Epithelial cell of alveolus of lung (primary cell): Measurements from ENCODE around the gene FAHD2A. TPM values are rescaled to one million over a fixed set of nuclear protein-coding genes. Genes with fewer than 3 reads are reported as not detected.

ENCODE experiments used
- total RNA-seq: library from RNA; depleted of rRNA; stranded (reverse); fragments of >200 nt; gene quantifications from 2 replicates; pipeline ENCODE4 v1.2.1, GENCODE V29; 2015

FAHD2A gene
- 17.4 and 23.9 TPM in 2 replicates for total RNA-seq

DNA sequence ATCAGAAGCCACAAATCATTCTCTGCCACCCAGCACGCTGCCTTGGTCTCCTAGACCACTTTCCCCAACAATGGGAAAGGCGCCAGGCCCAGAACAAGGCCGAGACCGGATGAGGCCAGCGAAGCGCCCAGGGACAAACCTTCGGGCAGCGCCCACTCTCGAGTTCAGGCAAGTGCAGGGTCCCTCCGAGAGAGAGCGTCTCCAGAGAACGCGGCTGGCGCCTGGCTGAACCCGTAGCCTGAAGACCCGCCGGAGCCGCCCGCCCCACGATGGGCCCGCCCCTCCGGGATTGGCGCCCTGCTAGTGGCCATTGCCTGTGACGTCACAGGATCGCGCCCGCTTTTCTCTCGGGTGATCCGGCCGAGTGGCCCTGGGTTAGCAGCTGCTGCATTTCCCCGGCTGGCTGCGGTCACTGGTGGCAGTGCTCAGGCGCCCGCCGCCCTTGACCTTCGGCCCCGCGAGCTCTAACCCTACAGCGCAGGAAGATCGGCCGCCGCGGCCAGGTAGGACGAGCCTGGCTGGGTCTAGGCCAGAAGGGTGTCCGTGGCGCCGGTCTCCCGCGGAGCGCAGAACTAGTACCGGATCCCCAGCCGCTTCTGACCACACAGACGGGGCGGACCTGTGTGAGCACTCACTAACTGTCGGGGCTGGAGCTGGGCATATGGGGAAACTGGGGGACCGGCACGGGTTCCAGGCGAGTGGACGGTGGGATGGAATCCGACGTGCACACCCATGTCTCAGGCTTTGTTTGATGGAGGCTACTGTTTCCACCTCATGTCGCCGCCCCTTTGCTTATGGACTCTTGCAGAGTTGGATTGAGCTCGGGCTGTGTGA is at the start of gene FAHD2A:
FAHD2A (plus strand) TSS at position 339 of the 834 bp plus-strand sequence. CDS start 2,851 bp downstream, outside the sequence.

Other genes starting within 250 kb of the FAHD2A start
- 3.7 and 9.4 TPM in 2 replicates for gene ZNF514, start 242.9 kb upstream of the FAHD2A start, total RNA-seq
- 2.8 and 3.3 TPM in 2 replicates for gene ZNF2, start 236.9 kb upstream of the FAHD2A start, total RNA-seq
- 2.2 and 5.7 TPM in 2 replicates for gene ZNF892, start 195.2 kb upstream of the FAHD2A start, total RNA-seq
- 0.72 and 1.0 TPM in 2 replicates for gene PROM2, start 128.3 kb upstream of the FAHD2A start, total RNA-seq
- gene KCNIP3, start 105.4 kb upstream of the FAHD2A start, total RNA-seq: 0.78 and 0.96 TPM in 2 replicates
- not detected in 2 replicates for gene TRIM43B, start 82.0 kb downstream of the FAHD2A start, total RNA-seq
- not detected in 2 replicates for gene TRIM43, start 189.3 kb downstream of the FAHD2A start, total RNA-seq